ENCODE data around the gene AGAP5.
"Not testable (repeated sequence)": the region's sequence is repeated elsewhere in the genome, so short reads cannot be mapped to it uniquely, and the experiment has no call there.

- not testable (repeated sequence) for TF ChIP-seq CTCF (IDR thresholded peaks at IDR 0.05; ENCODE audit: low read depth, low read length, poor library complexity, severe bottlenecking); EZH2phosphoT487 (IDR thresholded peaks at IDR 0.05; ENCODE audit: borderline replicate concordance, low read length)
Measured at GRCh38 chr10:73720561-73720960, 22.7 kb upstream of the AGAP5 start.

Measured in DOHH2 (cell line).